PC-9 (cell line): ENCODE measurements around the gene TANGO6. TPM values are rescaled to one million over a fixed set of nuclear protein-coding genes. Genes with fewer than 3 reads are reported as not detected.

Experiments
- BruUV-seq: library from RNA; stranded (reverse); fragments of 400-500 nt; replicated peaks from 2 replicates; lab custom pipeline; 2021; lab: Mats Ljungman, UMichigan
- CTCF ChIA-PET: fragments of 300-600 bp; sonication (Branson Sonifier 250); formaldehyde crosslinking; loops from one replicate; lab custom pipeline; 2022; ENCODE audit warnings: antibody characterized with exemption; lab: Charles Lee
- POLR2A ChIA-PET: fragments of 300-600 bp; sonication (Branson Sonifier 250); formaldehyde crosslinking; loops from one replicate; lab custom pipeline; 2022; ENCODE audit warnings: antibody characterized with exemption; ENCODE audit not compliant: unreplicated experiment; lab: Charles Lee
- DNase-seq, 2 experiments: peaks; one replicate each; pipeline versions ENCODE4 v3.0.0 to v3.0.0-alpha.2; 2015 to 2022; ENCODE audit warnings: mixed read lengths in 1 of 2
- H2AFZ ChIP-seq: fragments of 200-600 bp; sonication (generic); 2 replicates; pipeline ENCODE4 v1.8.1; 2017; ENCODE audit warnings: antibody characterized with exemption
- H3F3A ChIP-seq: fragments of 200-600 bp; sonication (generic); 2 replicates; pipeline ENCODE4 v1.8.1; 2017; ENCODE audit warnings: antibody characterized with exemption, mild to moderate bottlenecking, low read depth; ENCODE audit not compliant: insufficient read depth
- H3K27ac ChIP-seq: fragments of 200-600 bp; sonication (generic); 2 replicates; pipeline ENCODE4 v1.6.1; 2016; ENCODE audit warnings: mixed run types
- H3K27me3 ChIP-seq: fragments of 200-600 bp; sonication (generic); 2 replicates; pipeline ENCODE4 v1.6.1; 2016; ENCODE audit warnings: low read depth, mixed run types; ENCODE audit not compliant: insufficient read depth
- H3K36me3 ChIP-seq: fragments of 200-600 bp; sonication (generic); 2 replicates; pipeline ENCODE4 v1.6.1; 2016; ENCODE audit warnings: low read depth, mixed run types
- H3K4me1 ChIP-seq: fragments of 200-600 bp; sonication (generic); replicated peaks from 2 replicates; pipeline ENCODE4 v1.6.1; 2016; ENCODE audit warnings: mixed run types; ENCODE audit not compliant: insufficient read depth
- H3K4me2 ChIP-seq: fragments of 200-600 bp; sonication (generic); 2 replicates; pipeline ENCODE4 v1.6.1; 2017; ENCODE audit warnings: mixed run types
- H3K4me3 ChIP-seq: fragments of 200-600 bp; sonication (generic); 2 replicates; pipeline ENCODE4 v1.6.1; 2016; ENCODE audit warnings: mixed run types
- H3K79me2 ChIP-seq: fragments of 200-600 bp; sonication (generic); 2 replicates; pipeline ENCODE4 v1.6.1; 2017; ENCODE audit warnings: low read depth, mixed run types
- H3K9me2 ChIP-seq: fragments of 200-600 bp; sonication (generic); 2 replicates; pipeline ENCODE4 v1.8.1; 2017; ENCODE audit warnings: mild to moderate bottlenecking; ENCODE audit not compliant: insufficient read depth
- H3K9me3 ChIP-seq: fragments of 200-600 bp; sonication (generic); 2 replicates; pipeline ENCODE4 v1.8.1; 2016; ENCODE audit warnings: low read depth; ENCODE audit not compliant: insufficient read depth
- H4K20me1 ChIP-seq: fragments of 200-600 bp; sonication (generic); 2 replicates; pipeline ENCODE4 v1.8.1; 2017; ENCODE audit not compliant: insufficient read depth
- EZH2 ChIP-seq: fragments of 200-600 bp; sonication (generic); IDR thresholded peaks from 2 replicates; pipeline ENCODE4 v1.8.0; 2017; ENCODE audit warnings: antibody characterized with exemption, low read depth
- intact Hi-C: fragments of 100-400 bp; cut with micrococcal nuclease; formaldehyde crosslinking; loops from one replicate; pipeline ENCODE4 v1.10.0; 2022; ENCODE audit not compliant: unreplicated experiment
- total RNA-seq: library from RNA; stranded (reverse); gene quantifications from 2 replicates; pipeline ENCODE4 v1.2.3, GENCODE V29; 2021
- TF ChIP-seq, protein P1 (sequence below): fragments of 200-600 bp; sonication (generic); conservative IDR thresholded peaks from 2 replicates; pipeline ENCODE4 v1.6.1; 2017; ENCODE audit warnings: mixed run types, antibody characterized with exemption, mild to moderate bottlenecking, moderate library complexity

The TANGO6 gene
- total RNA-seq, 1 experiment from 2014 or later = 5.8 TPM

DNA sequence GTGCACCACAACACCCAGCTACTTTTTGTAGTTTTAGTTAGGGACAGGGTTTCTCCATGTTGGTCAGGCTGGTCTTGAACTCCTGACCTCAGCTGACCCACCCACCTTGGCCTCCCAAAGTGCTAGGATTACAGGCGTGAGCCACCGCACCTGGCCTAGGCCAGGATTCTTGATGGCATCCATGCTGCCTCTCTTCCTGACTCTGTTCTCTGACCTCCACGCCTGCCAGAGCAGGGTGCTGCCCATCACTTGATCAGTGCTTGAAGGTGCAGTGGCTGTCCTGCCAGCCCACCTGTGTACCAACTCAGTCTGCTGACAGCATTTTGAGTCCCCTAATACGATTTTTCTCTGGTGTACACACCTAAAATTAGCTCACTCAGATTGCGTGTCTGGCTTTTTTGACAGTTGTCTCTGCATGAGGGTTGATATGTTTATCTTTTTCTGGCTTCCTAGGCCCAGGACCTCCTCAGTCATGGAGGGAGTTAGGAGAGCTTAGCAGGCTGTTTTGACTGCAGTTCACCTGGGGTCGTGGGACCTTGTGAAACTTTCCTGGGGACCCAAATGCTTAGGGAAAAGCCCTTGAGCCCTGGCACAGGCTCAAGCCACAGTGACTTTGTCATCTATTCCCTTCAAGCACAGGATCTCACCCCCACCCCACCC lies 268.0 kb downstream of the TANGO6 start:
- Histone ChIP-seq H3K4me1 (peaks cover 14% of the 10 kb centered on the region; the same call in 1 of the 2 replicates), H3K36me3 (no peaks in the 10 kb centered on the region), H4K20me1 (no peaks in the 10 kb centered on the region), H3F3A (peaks cover 24% of the 10 kb centered on the region; the same call in 1 of the 2 replicates), H3K4me3 (no peak overlapping the region), H3K9me2 (no peaks in the 10 kb centered on the region), H2AFZ (no peak overlapping the region), H3K4me2 (no peak overlapping the region), H3K27ac (no peak overlapping the region), H3K9me3 (no peaks in the 10 kb centered on the region), H3K27me3 (no peaks in the 10 kb centered on the region), H3K79me2 (peaks cover 12% of the 10 kb centered on the region)
- DNase-seq = no peak
- CTCF ChIA-PET = interaction anchor here (0.6 kb wide), 1 partner anchor 60 kb away, joined by 3 read pairs; no protein-coding TSS in a partner anchor
- intact Hi-C loops = no loop called here
- no TSS peak for BruUV-seq
- POLR2A ChIA-PET = interaction anchor here (0.6 kb wide), 1 partner anchor 214 kb away, joined by 23 read pairs; no protein-coding TSS in a partner anchor
- TF ChIP-seq EZH2 = no peak
- TF ChIP-seq, protein P1, sequence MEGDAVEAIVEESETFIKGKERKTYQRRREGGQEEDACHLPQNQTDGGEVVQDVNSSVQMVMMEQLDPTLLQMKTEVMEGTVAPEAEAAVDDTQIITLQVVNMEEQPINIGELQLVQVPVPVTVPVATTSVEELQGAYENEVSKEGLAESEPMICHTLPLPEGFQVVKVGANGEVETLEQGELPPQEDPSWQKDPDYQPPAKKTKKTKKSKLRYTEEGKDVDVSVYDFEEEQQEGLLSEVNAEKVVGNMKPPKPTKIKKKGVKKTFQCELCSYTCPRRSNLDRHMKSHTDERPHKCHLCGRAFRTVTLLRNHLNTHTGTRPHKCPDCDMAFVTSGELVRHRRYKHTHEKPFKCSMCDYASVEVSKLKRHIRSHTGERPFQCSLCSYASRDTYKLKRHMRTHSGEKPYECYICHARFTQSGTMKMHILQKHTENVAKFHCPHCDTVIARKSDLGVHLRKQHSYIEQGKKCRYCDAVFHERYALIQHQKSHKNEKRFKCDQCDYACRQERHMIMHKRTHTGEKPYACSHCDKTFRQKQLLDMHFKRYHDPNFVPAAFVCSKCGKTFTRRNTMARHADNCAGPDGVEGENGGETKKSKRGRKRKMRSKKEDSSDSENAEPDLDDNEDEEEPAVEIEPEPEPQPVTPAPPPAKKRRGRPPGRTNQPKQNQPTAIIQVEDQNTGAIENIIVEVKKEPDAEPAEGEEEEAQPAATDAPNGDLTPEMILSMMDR = no peak

DNA sequence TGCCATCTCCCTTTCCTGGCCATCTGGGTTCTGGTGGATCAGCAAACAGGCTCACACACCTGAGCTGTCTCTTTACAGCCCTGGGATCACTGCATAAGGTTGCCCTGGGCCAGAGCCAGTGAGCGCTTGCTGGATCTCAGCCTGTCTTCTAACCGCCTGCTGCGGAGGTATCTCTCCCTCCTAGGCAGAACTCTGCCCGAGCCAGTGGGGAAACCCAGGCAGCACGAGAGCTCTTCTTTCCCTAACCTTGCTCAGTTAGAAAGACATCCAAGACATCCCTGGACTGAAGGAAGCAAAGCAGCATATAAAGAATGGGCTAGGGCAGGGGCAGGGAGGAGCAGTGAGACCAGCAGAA lies 268.5 kb downstream of the TANGO6 start:
- no peak overlapping the region for H3K4me2 ChIP-seq
- intact Hi-C loops = no loop called here
- H3K36me3 ChIP-seq = no peaks in the 10 kb centered on the region
- BruUV-seq = no TSS peak
- ChIA-PET POLR2A (no interaction called here), CTCF (no interaction called here)
- H3K27ac ChIP-seq = no peak overlapping the region
- no peak overlapping the region for H2AFZ ChIP-seq
- no peak overlapping the region for H3K4me3 ChIP-seq
- H3F3A ChIP-seq = peaks cover 29% of the 10 kb centered on the region; the same call in 1 of the 2 replicates
- no peak for DNase-seq
- no peak for TF ChIP-seq EZH2
- TF ChIP-seq, protein P1 = no peak
- peaks cover 13% of the 10 kb centered on the region; the same call in 1 of the 2 replicates for H3K4me1 ChIP-seq
- no peaks in the 10 kb centered on the region for H3K9me2 ChIP-seq
- H4K20me1 ChIP-seq = no peaks in the 10 kb centered on the region
- no peaks in the 10 kb centered on the region for H3K27me3 ChIP-seq
- H3K9me3 ChIP-seq = no peaks in the 10 kb centered on the region
- peaks cover 7% of the 10 kb centered on the region for H3K79me2 ChIP-seq

DNA sequence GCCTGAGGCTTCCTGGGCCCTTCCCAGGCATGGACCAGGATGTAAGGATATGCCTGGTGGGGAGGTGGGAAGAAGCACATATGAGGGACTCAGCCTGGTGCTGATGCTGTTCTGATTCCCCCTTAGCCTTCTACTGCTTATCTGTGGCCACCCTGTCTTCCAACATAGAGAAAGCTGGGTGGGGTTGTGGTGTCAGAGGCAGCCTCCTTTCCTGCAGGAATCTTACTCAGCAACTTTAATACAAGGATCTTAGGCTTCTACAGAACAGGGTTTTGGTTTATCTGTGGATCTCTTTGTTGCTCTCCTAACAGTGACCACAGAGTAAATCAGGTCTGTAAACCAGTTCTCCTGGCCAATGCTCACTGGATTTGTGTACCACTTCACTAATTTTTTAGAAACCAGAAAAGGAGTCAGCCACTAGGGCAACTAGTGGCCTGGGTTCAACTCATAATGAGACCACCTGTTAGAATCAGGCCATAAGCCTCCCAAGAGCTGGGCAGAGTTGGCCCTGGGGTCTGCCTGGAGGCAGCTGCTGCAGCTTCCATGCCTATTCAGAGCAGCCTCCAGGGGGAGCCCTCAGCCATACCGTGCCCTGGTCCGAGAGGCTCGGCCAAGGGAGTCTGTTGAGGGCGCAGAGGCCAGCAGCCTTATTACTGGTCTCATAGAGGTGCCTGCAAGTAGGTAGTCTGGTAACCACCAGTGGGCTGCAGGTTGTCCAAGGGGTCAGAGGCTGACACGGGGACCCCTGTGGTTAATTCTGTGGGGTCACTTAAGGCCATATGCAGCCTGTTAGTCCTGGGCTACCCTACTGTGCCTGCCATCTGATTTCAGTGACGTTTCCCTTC lies 269.2 kb downstream of the TANGO6 start:
- Histone ChIP-seq H3K9me2 (no peaks in the 10 kb centered on the region), H3K4me3 (no peak overlapping the region), H4K20me1 (no peaks in the 10 kb centered on the region), H3K4me1 (0 out of 2 replicates have a peak, but pooled peaks cover 7% of the 10 kb centered on the region), H3K27ac (no peak overlapping the region), H2AFZ (no peak overlapping the region), H3K9me3 (no peaks in the 10 kb centered on the region), H3K27me3 (no peaks in the 10 kb centered on the region), H3K4me2 (no peak overlapping the region), H3F3A (peaks cover 33% of the 10 kb centered on the region; the same call in 1 of the 2 replicates), H3K79me2 (peaks cover under 1% of the 10 kb centered on the region; the same call in 1 of the 2 replicates), H3K36me3 (no peaks in the 10 kb centered on the region)
- ChIA-PET CTCF (interaction anchor here (0.7 to 0.8 kb wide), 2 partner anchors 36 to 38 kb away, joined by 3 to 4 read pairs; no protein-coding TSS in a partner anchor), POLR2A (no interaction called here)
- TF ChIP-seq EZH2 = no peak
- TF ChIP-seq, protein P1 = peak; percentile 70
- BruUV-seq = no TSS peak
- intact Hi-C loops = no loop called here
- peak in 1 of 2 experiments; percentile 39 for DNase-seq
